GF-D8 (cell line): Measurements from ENCODE around the gene SPDYE11.
"Not testable (repeated sequence)": the region's sequence is repeated elsewhere in the genome, so short reads cannot be mapped to it uniquely, and the experiment has no call there.

Experiments
- DNase-seq: peaks from one replicate; lab custom pipeline; 2025; lab: John Stamatoyannopoulos, UW

Gene SPDYE11, protein sequence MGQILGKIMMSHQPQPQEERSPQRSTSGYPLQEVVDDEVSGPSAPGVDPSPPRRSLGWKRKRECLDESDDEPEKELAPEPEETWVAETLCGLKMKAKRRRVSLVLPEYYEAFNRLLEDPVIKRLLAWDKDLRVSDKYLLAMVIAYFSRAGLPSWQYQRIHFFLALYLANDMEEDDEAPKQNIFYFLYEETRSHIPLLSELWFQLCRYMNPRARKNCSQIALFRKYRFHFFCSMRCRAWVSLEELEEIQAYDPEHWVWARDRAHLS

GRCh38 chr7:73057811-73058210 is at the start of gene SPDYE11:
SPDYE11 (minus strand) TSS chr7:73057911; CDS start chr7:73056111, 1,800 bp downstream.
- not testable (repeated sequence) for DNase-seq

GRCh38 chr7:73085938-73086337 is 28.2 kb upstream of the SPDYE11 start, which contains the start of gene SPDYE9:
SPDYE9 (minus strand) TSS chr7:73086038; CDS start chr7:73084238, 1,800 bp downstream.
- not testable (repeated sequence) for DNase-seq

DNA sequence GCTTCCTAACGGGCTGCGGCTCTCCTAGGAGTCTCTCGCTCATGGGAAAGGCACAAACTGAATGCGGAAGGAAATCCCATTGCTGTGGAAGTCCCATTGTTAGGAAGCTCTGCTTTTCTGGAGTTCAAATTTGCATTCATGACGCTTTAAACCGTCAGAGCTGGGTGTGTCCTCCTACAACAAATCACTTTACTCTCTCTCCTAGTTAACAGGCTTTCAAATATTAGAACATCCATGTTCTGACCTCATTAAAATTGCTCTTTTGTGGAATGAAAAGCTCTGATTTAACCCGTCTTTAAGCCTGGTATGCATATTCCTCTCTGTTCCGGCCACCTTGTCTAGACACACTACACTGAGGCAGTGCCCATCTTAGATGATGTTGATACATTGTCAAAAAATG is 28.0 kb downstream of the SPDYE11 start, which contains the start of gene SPDYE8:
Gene SPDYE8 (minus strand): TSS at position 101 of the 400 bp plus-strand sequence. CDS start 1,800 bp downstream, outside the sequence.
- DNase-seq, result not testable (repeated sequence)

DNA sequence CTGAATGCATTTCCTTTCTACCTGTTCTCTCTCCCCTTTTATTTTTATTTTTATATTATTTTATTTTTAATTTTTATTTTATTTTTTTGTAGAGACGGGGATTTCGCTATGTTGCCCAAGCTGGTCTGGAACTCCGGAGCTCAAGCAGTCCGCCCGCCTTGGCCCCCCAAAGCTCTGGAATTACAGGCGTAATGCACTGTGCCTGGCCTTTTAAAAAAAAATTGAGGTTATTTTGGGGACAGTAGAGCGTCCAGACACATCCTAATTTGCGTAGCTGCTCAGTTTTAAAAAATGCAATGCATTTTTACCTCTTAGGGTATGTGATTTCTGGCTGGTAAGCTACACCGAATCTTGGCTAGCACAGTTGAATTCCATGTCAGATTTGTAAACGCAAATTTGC is 51.2 kb downstream of the SPDYE11 start:
- not testable (repeated sequence) for DNase-seq

DNA sequence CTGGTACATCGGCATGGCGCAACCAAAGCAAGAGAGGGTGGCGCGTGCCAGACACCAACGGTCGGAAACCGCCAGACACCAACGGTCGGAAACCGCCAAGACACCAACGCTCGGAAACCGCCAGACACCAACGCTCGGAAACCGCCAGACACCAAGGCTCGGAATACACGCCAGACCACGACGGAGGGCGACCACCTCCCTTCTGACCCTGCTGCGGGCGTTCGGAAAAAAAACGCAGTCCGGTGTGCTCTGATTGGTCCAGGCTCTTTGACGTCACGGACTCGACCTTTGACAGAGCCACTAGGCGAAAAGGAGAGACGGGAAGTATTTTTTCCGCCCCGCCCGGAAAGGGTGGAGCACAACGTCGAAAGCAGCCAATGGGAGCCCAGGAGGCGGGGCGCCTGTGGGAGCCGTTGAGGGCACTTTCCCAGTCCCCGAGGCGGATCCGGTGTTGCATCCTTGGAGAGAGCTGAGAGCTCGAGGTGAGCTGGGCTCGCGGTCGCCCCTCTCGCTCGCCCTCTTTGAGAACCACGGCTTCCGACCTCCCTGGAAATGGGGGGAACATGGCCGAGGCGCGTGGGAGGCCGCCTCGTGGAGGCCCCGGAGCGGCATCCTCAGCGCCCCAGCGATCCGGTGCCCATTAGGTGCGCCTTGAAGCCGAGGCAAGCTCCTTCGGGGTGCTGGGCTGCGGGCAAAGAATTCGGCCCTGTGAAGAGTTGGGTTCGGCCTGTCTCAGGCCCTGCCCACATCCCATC is 51.8 kb downstream of the SPDYE11 start:
- not testable (repeated sequence) for DNase-seq

- not testable (repeated sequence) for DNase-seq
These were observed 52.4 kb downstream of the SPDYE11 start for GRCh38 chr7:73005356-73005692.

DNA sequence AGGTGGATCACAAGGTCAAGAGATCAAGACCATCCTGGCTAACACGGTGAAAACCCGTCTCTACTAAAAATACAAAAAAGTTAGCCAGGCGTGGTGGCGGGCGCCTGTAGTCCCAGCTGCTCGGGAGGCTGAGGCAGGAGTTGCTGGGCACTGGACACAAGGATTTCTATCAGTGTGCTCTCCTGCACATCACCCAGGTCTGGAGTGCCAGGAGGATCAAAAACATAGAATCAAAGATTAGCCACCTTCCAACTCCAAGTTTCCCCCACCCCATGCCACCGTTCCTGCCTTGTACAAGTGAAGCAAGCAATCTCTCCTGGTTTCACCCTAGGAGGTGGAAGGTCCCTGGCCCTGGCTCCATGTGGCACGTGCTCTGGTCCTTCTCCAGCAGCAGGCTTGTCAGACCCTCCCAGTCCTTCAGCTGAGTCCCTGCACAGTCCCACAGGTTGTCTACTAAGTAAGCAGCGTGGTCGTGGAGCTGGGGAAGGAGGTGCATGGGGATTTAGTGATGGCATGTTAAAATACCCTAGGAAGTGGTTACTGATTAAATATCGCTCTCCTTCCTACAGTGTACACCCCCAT is 59.7 kb downstream of the SPDYE11 start:
- DNase-seq, result not testable (repeated sequence)
